Endodermal cell (in vitro differentiated cells): ENCODE results near the gene SPPL3. TPM values are rescaled to one million over a fixed set of nuclear protein-coding genes. Genes with fewer than 3 reads are reported as not detected.

Experiments used
- DNase-seq: peaks from one replicate; pipeline ENCODE4 v3.0.0-alpha.2; 2017
- H3K27ac ChIP-seq: 2 replicates; pipeline ENCODE4 v1.5.1; 2013; ENCODE audit warnings: mild to moderate bottlenecking, low read depth, low read length, moderate library complexity
- H3K27me3 ChIP-seq: 2 replicates; pipeline ENCODE4 v1.6.1; 2013; ENCODE audit warnings: mild to moderate bottlenecking, low read length, moderate library complexity; ENCODE audit not compliant: insufficient read depth, control insufficient read depth, poor library complexity, severe bottlenecking
- H3K36me3 ChIP-seq: 2 replicates; pipeline ENCODE4 v1.7.0; 2013; ENCODE audit warnings: mild to moderate bottlenecking, low read length, moderate library complexity; ENCODE audit not compliant: control insufficient read depth, insufficient read depth
- H3K4me1 ChIP-seq: one replicate; pipeline ENCODE4 v1.7.0; 2013; ENCODE audit warnings: low read length; ENCODE audit not compliant: control insufficient read depth, insufficient read depth
- H3K4me3 ChIP-seq: 2 replicates; pipeline ENCODE4 v1.5.1; 2013; ENCODE audit warnings: mild to moderate bottlenecking, low read length, moderate library complexity
- H3K9ac ChIP-seq: 2 replicates; pipeline ENCODE4 v1.6.1; 2013; ENCODE audit warnings: mild to moderate bottlenecking, low read length, moderate library complexity; ENCODE audit not compliant: poor library complexity, severe bottlenecking; ENCODE audit errors: extremely low read depth
- H3K9me3 ChIP-seq: 2 replicates; pipeline ENCODE4 v1.6.1; 2013; ENCODE audit warnings: mild to moderate bottlenecking, low read length, moderate library complexity; ENCODE audit not compliant: control insufficient read depth
- H3K27ac Mint-ChIP-seq: 2 replicates; pipeline ENCODE4 v1.8.0; 2020; ENCODE audit warnings: mixed read lengths
- H3K27me3 Mint-ChIP-seq: 2 replicates; pipeline ENCODE4 v1.8.0; 2021; ENCODE audit warnings: mild to moderate bottlenecking, mixed read lengths; ENCODE audit not compliant: insufficient read depth
- H3K36me3 Mint-ChIP-seq: 2 replicates; pipeline ENCODE4 v1.8.0; 2020; ENCODE audit warnings: low read depth, mixed read lengths
- H3K4me1 Mint-ChIP-seq: 2 replicates; pipeline ENCODE4 v1.8.0; 2020; ENCODE audit warnings: mixed read lengths
- H3K4me3 Mint-ChIP-seq: 2 replicates; pipeline ENCODE4 v1.8.0; 2020; ENCODE audit warnings: mild to moderate bottlenecking, moderate library complexity, mixed read lengths
- H3K9me3 Mint-ChIP-seq: 2 replicates; pipeline ENCODE4 v1.8.0; 2020; ENCODE audit warnings: mild to moderate bottlenecking, mixed read lengths
- WGBS, 2 experiments: methylation state at CpG; one replicate each; pipeline versions ENCODE4 v1.1.5 to v1.1.7; 2013; ENCODE audit warnings: missing lambda C conversion rate in 2 of 2, mixed read lengths in 1 of 2; ENCODE audit not compliant: insufficient coverage in 1 of 2, insufficient read length in 1 of 2; 5-methylcytosine and 5-hydroxymethylcytosine counted together
- total RNA-seq, 2 donors: library from RNA; stranded (reverse); fragmentation: NEBNext Ultra II Directional in 1 of 2; extraction: Animal tissue kit (Norgen Biotek cat#: 25700) in 1 of 2; gene quantifications; 2 replicates in 1 of 2; 3 replicates in 1 of 2; pipeline ENCODE4 v1.2.1, GENCODE V29; 2021
- TF ChIP-seq, protein P1 (sequence below): fragments of 200-600 bp; sonication (generic); conservative IDR thresholded peaks from 2 replicates; pipeline ENCODE4 v1.5.0; 2021; ENCODE audit warnings: antibody characterized with exemption, mild to moderate bottlenecking

The SPPL3 gene
- total RNA-seq, 2 donors from 2014 or later, result 41.1 to 46.8 TPM

DNA sequence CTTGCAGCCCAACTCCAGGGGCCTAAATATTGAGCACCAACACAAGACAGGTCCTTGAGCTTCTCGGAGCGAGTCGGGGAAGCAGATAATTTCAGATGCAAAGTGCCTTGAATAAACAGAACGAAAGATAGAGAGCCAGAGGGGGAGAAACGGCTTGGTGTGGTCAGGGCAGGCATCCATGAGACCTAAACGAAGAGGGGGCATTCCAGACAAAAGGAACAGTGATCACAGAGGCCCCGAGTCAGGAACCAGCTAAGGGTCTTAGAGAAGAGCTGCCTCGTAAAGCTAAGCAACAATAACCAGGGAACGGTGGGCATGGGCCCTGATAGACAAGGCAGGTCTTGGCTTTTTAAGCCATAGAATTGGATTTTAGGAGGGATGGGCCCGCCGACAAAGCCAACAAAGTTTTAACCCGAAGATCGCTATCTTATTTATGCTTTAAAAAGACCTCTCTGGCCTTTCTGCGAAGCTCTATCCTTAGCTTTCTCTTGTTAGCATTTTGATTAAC is 179.0 kb downstream of the SPPL3 start:
- H3K4me1 ChIP-seq, result no peaks in the 10 kb centered on the region
- H3K36me3 Mint-ChIP-seq, result peaks cover 55% of the 10 kb centered on the region
- no peaks in the 10 kb centered on the region for H3K9me3 Mint-ChIP-seq
- WGBS, 2 experiments, result 44 to 47% methylated on average over 12 to 14 of the region's 14 CpGs
- peaks cover 15% of the 10 kb centered on the region for H3K4me1 Mint-ChIP-seq
- H3K27me3 Mint-ChIP-seq, result peaks cover 3% of the 10 kb centered on the region
- no peak for DNase-seq
- H3K27ac ChIP-seq, result no peak overlapping the region
- H3K4me3 ChIP-seq, result peak overlapping the region; percentile 86
- peak overlapping the region; percentile 68 for H3K4me3 Mint-ChIP-seq
- H3K36me3 ChIP-seq, result peaks cover 45% of the 10 kb centered on the region
- H3K27me3 ChIP-seq, result no peaks in the 10 kb centered on the region
- no peak overlapping the region for H3K9ac ChIP-seq
- H3K9me3 ChIP-seq, result no peaks in the 10 kb centered on the region
- TF ChIP-seq, protein P1, sequence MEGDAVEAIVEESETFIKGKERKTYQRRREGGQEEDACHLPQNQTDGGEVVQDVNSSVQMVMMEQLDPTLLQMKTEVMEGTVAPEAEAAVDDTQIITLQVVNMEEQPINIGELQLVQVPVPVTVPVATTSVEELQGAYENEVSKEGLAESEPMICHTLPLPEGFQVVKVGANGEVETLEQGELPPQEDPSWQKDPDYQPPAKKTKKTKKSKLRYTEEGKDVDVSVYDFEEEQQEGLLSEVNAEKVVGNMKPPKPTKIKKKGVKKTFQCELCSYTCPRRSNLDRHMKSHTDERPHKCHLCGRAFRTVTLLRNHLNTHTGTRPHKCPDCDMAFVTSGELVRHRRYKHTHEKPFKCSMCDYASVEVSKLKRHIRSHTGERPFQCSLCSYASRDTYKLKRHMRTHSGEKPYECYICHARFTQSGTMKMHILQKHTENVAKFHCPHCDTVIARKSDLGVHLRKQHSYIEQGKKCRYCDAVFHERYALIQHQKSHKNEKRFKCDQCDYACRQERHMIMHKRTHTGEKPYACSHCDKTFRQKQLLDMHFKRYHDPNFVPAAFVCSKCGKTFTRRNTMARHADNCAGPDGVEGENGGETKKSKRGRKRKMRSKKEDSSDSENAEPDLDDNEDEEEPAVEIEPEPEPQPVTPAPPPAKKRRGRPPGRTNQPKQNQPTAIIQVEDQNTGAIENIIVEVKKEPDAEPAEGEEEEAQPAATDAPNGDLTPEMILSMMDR, result no peak
- peak overlapping the region; percentile 16 for H3K27ac Mint-ChIP-seq

DNA sequence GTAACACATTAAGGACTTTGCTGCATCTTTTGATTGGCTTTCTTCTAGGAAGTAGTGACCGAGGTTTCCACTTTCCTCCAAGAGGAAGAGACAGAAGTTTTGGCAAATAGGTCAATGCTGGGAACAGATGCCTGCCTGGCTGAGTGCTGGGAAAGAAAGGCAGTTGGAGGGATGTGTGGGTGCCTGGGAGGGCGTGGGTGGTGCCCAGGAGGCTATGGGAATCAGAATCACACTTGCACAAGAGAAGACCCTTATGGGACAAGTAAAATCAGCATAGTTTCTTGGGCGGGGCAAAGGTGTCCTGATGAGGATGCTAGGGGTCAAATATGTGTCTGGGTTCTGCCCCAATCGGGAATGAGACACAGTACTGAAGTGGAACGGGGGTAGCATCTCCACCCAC is 179.4 kb downstream of the SPPL3 start:
- Mint-ChIP-seq H3K27ac (no peak overlapping the region), H3K4me3 (peak overlapping the region; percentile 68), H3K9me3 (no peaks in the 10 kb centered on the region), H3K27me3 (peaks cover 3% of the 10 kb centered on the region), H3K4me1 (peaks cover 15% of the 10 kb centered on the region), H3K36me3 (peaks cover 55% of the 10 kb centered on the region)
- Histone ChIP-seq H3K27ac (no peak overlapping the region), H3K4me1 (no peaks in the 10 kb centered on the region), H3K36me3 (peaks cover 50% of the 10 kb centered on the region), H3K4me3 (peak overlapping the region; percentile 86), H3K9me3 (no peaks in the 10 kb centered on the region), H3K27me3 (no peaks in the 10 kb centered on the region), H3K9ac (no peak overlapping the region)
- TF ChIP-seq, protein P1, result no peak
- 91% methylated on average over 4 to 5 of the region's 5 CpGs for WGBS, 2 experiments
- no peak for DNase-seq

DNA sequence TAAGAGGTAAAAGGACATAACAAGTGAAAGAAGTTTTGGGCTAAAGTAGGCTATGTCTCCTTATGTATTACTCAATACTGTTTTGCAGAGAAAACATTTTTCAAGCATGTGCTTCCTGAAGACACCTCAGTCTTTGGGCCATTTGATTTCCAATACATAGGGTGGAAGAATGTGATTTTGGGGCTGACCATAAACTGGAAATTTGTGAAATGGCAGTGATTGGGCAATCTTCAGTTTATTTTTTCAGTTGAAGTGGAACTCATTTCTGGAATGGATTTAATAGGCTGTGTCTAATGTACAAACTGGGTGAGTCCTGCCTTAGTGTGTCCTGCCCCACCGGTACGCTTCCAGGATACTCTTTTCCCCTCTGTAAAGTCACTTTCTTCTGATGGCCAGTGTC is 181.4 kb downstream of the SPPL3 start:
- Histone ChIP-seq H3K36me3 (peaks cover 63% of the 10 kb centered on the region), H3K27me3 (no peaks in the 10 kb centered on the region), H3K4me1 (no peaks in the 10 kb centered on the region), H3K9me3 (no peaks in the 10 kb centered on the region), H3K27ac (no peak overlapping the region), H3K4me3 (no peak overlapping the region), H3K9ac (no peak overlapping the region)
- no peaks in the 10 kb centered on the region for H3K9me3 Mint-ChIP-seq
- no peak for DNase-seq
- no peak overlapping the region for H3K4me3 Mint-ChIP-seq
- 89 to 91% methylated on average over 2 of the region's 2 CpGs for whole genome bisulfite sequencing, 2 experiments
- H3K27me3 Mint-ChIP-seq, result peaks cover 3% of the 10 kb centered on the region
- H3K4me1 Mint-ChIP-seq, result peaks cover 18% of the 10 kb centered on the region
- TF ChIP-seq, protein P1, result no peak
- no peak overlapping the region for H3K27ac Mint-ChIP-seq
- H3K36me3 Mint-ChIP-seq, result peaks cover 63% of the 10 kb centered on the region
